NCI-H1417 treated with DMSO at 0.1 percent for 48 hours (cell line): ENCODE results near the gene SNTB2.

Source experiments
- DNase-seq: peaks from one replicate; lab custom pipeline; 2025; lab: John Stamatoyannopoulos, UW

Gene SNTB2

GRCh38 chr16:69180011-69180338 lies 7.0 kb upstream of the SNTB2 start:
- no peak for DNase-seq

GRCh38 chr16:69182730-69183416 lies 4.1 kb upstream of the SNTB2 start:
- no peak for DNase-seq

GRCh38 chr16:69187446-69188235 lies 677 bp downstream of the SNTB2 start:
- no peak for DNase-seq

- no peak for DNase-seq
These were observed 1.2 kb downstream of the SNTB2 start for GRCh38 chr16:69188236-69188549.

- no peak for DNase-seq
These were observed 1.8 kb downstream of the SNTB2 start for GRCh38 chr16:69188716-69189115.

GRCh38 chr16:69190046-69190588 lies 3.2 kb downstream of the SNTB2 start:
- no peak for DNase-seq

- DNase-seq: no peak
These were observed 3.6 kb downstream of the SNTB2 start for GRCh38 chr16:69190598-69190997.

GRCh38 chr16:69191136-69191535 lies 4.2 kb downstream of the SNTB2 start:
- DNase-seq: no peak

GRCh38 chr16:69193855-69194254 lies 6.9 kb downstream of the SNTB2 start:
- no peak for DNase-seq

GRCh38 chr16:69194488-69194887 lies 7.5 kb downstream of the SNTB2 start:
- no peak for DNase-seq

- no peak for DNase-seq
These were observed 8.5 kb downstream of the SNTB2 start for GRCh38 chr16:69195369-69196029.

- DNase-seq: no peak
These were observed 10.6 kb downstream of the SNTB2 start for GRCh38 chr16:69197573-69197972.

GRCh38 chr16:69199382-69199781 lies 12.4 kb downstream of the SNTB2 start:
- DNase-seq: no peak

- no peak for DNase-seq
These were observed 14.3 kb downstream of the SNTB2 start for GRCh38 chr16:69201291-69201690.

- DNase-seq: no peak
These were observed 14.8 kb downstream of the SNTB2 start for GRCh38 chr16:69201787-69202186.

GRCh38 chr16:69204172-69204571 lies 17.2 kb downstream of the SNTB2 start:
- DNase-seq: no peak

- DNase-seq: no peak
These were observed 22.8 kb downstream of the SNTB2 start for GRCh38 chr16:69209735-69210134.

GRCh38 chr16:69217433-69217832 lies 30.5 kb downstream of the SNTB2 start:
- DNase-seq: no peak

GRCh38 chr16:69219279-69219678 lies 32.3 kb downstream of the SNTB2 start:
- DNase-seq: no peak

GRCh38 chr16:69223882-69224281 lies 36.9 kb downstream of the SNTB2 start:
- DNase-seq: no peak

GRCh38 chr16:69225121-69225520 lies 38.2 kb downstream of the SNTB2 start:
- DNase-seq: no peak

- no peak for DNase-seq
These were observed 46.2 kb downstream of the SNTB2 start for GRCh38 chr16:69233124-69233523.

GRCh38 chr16:69234460-69234859 lies 47.5 kb downstream of the SNTB2 start:
- no peak for DNase-seq
